Activated naive CD4-positive, alpha-beta T cell (primary cell): ENCODE measurements around the gene MRPL37.

Experiments used
- DNase-seq, 4 experiments: peaks; one replicate each; lab custom pipeline; 2025; lab: John Stamatoyannopoulos, UW

MRPL37 gene

DNA sequence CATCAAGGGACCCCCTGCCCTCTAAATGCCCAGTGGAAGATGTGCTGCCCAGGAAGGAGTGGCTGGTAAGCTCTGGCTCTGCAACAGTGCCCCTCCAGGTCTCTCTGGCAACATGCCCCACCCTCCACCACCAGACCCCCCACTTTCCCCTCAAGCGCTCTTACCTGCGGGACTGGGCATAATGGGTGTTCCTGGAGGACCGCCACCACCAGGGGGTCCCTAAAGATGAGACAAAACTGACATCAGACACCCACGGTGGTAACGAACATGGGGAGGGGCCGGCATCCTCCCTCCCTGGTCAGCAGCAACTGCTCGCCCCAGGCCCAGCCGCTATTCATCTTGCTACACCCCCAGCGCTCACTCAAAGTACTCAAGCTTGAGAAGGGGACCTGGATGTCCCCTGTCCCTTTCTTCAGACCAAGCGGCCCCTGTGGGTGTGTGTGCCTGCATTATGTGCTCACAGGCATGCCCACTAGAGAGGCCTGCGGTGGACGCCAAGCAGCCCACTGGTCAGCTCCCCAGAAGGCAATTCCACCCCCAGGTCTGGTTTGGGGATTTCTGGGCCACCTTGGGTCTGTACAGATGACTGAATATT lies 40.9 kb downstream of the MRPL37 start:
- no peak for DNase-seq

DNA sequence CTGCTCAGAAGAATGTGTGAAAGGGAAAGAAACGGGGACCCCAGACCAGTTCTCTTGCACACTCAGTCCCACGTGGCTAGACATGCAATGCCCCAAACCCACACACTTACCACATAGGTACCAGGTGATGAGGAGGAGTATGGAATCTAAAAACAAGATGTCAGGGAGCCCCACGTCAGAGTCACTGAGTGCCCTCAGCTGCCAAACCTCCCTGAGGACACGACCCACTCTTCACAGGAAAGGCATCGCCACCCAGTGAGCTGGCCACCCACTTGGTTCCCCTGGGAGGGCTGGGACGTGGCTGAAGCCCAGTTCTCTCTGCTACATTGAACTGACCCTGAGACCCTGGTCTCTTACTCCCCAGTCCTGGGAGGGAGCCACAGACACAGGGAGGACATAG lies 41.4 kb downstream of the MRPL37 start:
- DNase-seq = no peak

- DNase-seq = no peak
These were observed 43.1 kb downstream of the MRPL37 start for GRCh38 chr1:54243022-54243421.

GRCh38 chr1:54244655-54245054 lies 44.7 kb downstream of the MRPL37 start:
- DNase-seq = no peak

GRCh38 chr1:54245501-54245900 lies 45.5 kb downstream of the MRPL37 start:
- DNase-seq = no peak

GRCh38 chr1:54246116-54246721 lies 46.3 kb downstream of the MRPL37 start:
- no peak for DNase-seq

DNA sequence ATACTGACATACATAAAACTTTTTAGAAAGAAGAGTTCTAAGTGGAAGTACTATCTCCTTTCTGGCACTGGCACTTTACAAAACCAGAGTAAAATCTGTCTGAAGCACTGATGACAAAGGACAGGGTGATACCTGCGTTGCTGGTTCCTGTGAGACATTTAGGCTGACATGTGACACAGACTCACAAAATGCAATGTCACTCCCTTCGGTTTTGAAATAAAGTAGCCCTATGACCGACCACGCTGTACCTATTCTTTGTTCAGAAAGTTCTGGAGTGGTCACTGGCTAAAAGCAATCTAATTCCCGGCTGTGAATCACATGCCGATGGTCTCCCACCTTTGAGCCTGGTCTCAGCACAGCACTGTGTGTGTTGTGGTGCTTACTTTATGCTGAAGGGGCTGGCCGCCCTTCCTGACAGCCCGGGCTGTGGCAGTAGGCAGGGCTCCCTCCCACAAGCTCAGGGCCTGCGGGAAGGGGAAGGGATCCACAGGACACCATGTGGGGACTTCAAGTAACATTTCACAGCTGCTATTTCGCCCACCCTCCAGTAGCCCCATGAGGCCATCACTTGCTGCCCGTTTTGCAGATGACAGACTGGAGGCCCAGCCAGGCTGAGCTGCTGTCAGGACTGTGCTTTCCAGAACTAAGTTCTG lies 48.0 kb downstream of the MRPL37 start:
- DNase-seq = no peak

DNA sequence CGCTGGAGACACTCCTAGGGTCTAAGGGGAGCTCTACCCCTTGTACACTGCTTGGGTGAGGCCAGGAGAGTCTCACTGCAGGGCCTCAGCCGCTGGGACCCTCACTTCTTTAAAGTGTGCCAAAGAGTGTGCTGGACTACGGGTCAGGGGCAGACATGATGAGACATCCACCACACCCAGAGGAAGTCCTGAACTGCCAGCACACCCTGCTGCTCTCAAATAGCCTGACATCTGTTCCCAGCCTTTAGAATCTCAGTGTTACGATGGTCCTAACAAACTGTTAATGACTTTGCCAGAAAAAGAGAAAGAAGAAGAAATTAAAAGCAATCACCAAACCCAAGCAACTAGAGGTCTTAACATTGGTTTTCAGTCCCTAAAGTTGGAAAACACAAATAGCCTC lies 49.0 kb downstream of the MRPL37 start:
- DNase-seq = no peak

DNA sequence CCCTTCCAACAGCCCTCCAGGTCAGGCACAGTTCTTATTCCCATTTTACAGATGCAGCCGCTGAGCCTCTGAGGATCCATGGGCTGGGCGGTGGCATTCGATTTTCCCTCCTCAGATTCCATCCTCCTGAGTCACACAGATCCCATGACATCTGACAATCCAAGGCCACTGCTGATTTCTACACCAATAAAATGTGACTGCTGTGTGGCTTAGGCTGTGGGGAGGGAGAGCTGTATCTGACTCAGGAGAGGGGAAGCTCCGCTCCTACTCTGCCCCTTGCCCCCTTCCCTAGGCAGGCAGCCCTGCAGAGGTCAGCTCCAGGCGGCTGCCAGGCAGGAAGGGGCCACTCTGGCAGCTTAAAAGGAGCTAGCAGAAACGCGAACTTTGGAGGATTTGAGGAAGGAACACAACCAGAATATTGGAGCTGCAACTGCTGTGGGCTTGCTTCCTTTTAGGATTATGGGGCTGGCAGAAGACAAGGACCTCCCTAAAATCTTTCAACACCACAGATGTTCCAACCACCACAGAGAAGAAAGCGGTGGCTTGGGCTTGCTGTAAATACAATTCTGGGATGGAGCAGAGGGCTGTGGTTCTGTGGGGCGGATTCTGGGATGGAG lies 50.0 kb downstream of the MRPL37 start:
- no peak for DNase-seq

GRCh38 chr1:54250670-54251069 lies 50.7 kb downstream of the MRPL37 start:
- DNase-seq = no peak

DNA sequence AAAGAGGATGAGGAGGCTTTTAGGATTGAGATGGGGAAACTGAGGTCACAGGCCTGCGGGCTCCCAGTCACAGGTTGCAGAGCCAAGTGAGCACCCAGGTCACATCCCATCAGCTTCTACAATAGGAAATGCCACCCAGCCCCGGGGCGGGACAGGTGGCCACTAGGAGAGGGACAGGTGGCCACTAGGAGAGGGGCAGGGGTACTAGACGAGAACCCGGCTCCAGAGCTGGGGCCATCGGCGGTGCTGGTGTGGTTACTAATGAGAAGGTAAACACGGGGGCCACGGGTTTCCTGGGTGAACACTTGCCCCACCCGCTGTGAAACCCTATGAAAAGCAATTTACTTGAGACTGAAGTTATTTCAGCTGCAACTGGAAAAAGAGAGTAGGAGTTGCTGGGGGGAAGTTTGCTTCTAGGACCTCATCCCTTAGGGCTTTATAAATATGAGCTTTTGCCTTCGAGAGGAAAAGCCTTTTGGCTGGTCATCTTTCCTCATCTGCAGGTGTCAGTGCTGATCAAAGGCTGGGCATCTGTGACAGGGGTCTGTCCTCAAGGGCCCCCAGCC lies 52.5 kb downstream of the MRPL37 start:
- DNase-seq = no peak

DNA sequence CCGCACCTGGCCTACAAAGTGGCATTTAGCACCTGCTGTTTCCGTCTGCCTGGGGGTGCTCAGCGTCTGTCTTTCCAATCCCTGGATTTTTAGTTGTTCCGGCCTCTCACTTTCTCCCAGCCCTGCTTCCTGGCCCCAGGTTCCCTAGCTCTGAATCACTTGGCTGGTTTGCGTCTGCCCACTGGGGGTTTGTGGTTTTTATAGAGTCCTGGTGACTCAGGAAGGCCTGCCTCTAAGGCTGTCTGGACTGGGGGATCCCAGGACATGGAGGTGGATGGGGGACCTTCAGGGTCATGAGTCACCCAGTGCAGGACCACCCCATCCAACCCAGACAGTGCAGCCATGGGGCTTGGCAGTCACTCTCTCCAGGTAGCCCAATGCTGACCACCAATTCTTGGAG lies 53.5 kb downstream of the MRPL37 start:
- no peak for DNase-seq

GRCh38 chr1:54254055-54254454 lies 54.1 kb downstream of the MRPL37 start:
- DNase-seq = no peak

- DNase-seq = no peak
These were observed 55.2 kb downstream of the MRPL37 start for GRCh38 chr1:54255026-54255702.

- DNase-seq = no peak
These were observed 56.8 kb downstream of the MRPL37 start for GRCh38 chr1:54256522-54257345.

- no peak for DNase-seq
These were observed 57.3 kb downstream of the MRPL37 start for GRCh38 chr1:54257346-54257620.

DNA sequence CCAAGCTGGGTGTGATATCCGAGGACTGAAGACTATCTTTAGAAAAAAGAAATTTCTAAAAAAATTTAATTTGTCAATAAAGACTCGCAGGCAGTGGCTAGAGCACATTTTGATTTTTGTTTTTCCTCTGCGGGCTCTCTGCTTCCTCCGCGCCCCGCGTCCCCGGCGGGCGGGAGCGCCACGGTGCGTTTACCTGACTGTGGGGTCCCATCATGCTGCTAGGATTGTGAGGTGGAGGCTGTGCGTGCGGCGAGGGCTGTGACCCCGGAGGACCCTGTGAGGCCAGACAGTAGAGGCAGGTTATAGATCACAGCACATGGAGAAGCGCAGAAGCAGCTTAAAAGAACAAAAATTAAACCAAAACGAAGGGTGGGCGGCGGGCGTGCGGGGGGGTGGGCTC lies 57.9 kb downstream of the MRPL37 start:
- DNase-seq = no peak

- no peak for DNase-seq
These were observed 59.7 kb downstream of the MRPL37 start for GRCh38 chr1:54259546-54260140.

DNA sequence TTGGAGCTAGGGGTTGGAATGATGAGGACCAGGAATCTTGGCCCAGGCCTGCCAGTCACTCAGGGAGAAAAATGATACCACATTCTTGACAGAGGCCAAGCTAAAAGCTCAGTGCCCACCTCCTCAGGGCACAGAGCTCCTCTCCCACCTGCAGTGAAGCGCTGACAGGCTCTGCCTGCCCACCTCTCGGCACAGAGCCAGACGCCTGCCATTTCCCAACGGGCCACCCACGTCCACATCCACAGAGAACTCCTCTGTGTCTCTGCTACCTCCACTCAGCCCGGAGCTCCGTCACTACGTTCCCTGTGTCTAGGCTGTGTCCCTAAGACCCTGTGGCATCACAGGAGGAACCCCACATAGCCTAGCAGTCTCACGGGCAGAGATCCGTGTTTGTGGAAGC lies 60.8 kb downstream of the MRPL37 start:
- no peak for DNase-seq

DNA sequence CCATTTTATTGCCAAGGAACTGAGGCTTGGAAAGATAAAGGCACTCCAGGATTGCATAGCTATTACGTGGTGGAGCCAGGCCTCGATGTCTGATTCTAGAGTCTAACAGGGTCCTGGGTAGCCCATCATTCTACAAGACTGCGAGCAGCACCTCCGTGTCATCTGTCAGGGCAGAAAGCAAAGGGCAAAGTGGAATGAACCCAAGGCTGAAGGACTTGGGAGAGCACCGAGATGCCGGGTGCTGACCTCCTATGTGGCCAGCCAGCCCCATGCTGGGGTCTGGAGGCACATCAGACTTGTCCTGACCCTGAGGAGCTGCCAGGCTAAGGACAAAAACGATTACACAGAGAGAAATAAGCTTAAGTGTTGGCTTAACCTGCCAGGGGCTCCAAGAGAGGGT lies 62.3 kb downstream of the MRPL37 start:
- DNase-seq = no peak

GRCh38 chr1:54263601-54264226 lies 63.7 kb downstream of the MRPL37 start:
- DNase-seq = no peak
